Esophagus mucosa (tissue), 1 donor: ENCODE results near the gene EXOSC7. TPM values are rescaled to one million over a fixed set of nuclear protein-coding genes. Genes with fewer than 3 reads are reported as not detected.

Source experiments
- ATAC-seq: fragments of 200-7000 bp; cut with Tn5 transposase; one replicate; pipeline ENCODE4 v1.9.1; 2020
- total RNA-seq: library from RNA; stranded (reverse); gene quantifications from one replicate; pipeline ENCODE4 v1.2.4, GENCODE V29; 2023
- donor health status: DM: yes; HTN: yes; CAD: no.

The EXOSC7 gene
- total RNA-seq, 1 donor from 2014 or later, result 32.5 TPM

DNA sequence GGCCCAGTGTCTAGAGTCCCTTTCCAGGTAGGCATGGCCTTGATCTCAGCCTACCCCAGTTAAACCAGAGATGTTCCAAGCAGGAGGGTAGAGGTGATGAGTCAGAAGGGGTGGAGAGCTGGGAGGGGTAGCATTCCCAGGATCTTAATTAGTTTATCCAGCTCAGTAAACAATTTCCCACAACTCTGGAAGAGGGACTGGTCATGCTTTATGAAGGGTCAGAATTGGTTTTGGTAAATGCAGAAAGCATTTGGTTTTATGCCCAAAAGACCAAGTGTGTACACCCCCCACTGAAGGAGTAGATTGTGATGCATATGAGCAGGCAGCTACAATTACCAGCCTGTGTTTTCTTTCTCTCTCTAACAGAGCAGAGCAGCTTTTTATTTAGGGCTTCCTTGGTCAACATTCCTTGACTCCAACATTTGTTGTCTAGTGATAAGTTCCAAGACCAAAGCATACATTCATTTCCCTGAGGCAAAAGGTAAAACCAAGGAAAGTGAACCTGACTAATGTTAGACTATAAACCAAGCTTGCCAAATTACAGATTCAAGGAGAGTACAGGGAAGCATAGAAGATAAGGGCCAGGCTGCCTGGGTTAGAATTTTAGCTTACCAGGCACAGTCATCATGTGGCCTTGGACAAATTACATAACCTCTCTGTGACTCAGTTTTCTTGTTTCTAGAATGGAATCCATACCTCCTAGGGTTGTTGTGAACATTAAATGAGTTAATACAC lies 17.6 kb downstream of the EXOSC7 start:
- ATAC-seq, result peak; percentile 43

DNA sequence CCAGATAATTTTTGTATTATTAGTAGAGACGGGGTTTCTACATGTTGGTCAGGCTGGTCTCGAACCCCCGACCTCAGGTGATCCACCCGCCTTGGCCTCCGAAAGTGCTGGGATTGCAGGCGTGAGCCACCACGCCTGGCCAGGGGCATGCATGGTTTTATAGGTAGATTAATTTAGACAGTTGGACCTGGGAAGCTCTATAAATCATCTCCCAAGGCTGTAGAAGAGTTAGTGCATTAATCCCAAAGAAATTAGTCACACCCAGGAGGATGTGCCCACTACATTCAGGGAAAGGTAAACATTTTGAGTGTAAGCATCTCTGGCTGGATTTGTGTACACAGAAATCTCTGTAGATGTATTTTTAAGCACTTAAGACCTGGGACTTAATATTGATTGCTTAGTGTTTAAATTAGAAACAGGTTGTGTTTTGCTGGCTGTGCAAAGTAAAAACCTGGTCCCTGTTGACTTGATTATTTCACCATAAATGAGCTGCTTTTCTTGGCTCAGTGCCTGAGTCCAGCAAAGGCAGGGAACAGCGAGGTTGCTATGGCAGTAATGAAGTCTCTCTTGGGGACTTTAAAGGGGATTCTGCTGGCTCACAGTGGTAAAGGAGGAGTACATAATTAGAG lies 19.2 kb downstream of the EXOSC7 start:
- peak; percentile 69 for ATAC-seq

DNA sequence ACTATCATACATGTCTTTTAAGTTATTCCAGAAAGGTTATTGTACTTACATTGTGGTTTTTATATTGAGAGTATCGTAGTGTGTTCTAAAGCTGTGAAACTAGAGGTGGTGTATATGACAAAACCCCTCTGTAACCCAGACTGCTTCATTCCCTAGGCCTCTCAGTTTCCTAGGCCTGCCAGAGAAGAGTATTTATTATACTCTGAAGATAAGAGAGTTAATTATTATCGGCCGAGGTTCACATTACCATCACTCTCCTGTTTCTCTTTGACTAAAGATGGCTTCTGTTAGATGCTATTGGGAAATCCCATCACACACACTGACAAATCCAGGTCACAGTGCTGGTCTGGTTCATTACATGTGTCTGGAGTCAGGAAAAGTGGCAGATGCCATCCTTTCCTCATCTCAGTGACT lies 20.5 kb downstream of the EXOSC7 start:
- ATAC-seq, result no peak

DNA sequence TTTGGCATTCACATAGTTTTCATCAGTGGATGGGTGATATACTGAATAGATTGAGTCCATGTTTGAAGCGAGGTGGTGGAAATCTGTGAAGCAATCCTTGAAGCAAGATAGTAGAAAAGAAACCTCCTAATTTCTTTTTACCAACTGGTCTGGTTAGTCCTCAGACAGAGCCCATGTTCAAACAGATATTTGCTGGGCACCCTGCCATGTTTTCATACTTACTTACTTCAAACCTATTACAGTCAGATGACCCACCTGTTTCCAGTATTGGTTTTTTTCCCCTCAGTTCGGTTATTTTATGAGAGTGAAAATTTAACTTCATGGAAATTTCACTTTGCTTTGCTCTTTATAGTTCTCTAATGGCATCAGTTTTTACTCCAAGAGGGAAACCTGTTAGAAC lies 23.7 kb downstream of the EXOSC7 start:
- ATAC-seq, result no peak

- no peak for ATAC-seq
These were observed 24.8 kb downstream of the EXOSC7 start for GRCh38 chr3:45000823-45001222.

DNA sequence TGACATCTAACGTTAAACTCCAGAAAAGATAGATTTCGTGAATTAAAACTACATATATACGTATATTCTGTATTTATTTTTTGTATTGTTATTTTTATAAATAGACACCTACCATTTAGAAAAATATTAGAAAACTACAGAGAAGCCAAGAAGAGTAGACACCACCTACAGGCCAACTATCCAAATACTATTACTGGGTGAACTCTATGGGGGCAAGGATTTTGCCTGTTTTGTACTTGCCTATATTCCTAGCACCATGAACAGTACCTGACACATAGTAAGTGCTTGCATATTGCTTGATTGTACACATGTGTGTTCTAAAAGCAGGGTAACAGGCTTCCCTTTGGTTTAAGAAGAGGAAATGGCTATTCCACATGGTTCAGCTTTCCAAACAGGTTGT lies 25.7 kb downstream of the EXOSC7 start:
- ATAC-seq, result no peak

- ATAC-seq, result no peak
These were observed 26.2 kb downstream of the EXOSC7 start for GRCh38 chr3:45002139-45002660.

- no peak for ATAC-seq
These were observed 26.7 kb downstream of the EXOSC7 start for GRCh38 chr3:45002720-45003119.

- no peak for ATAC-seq
These were observed 27.4 kb downstream of the EXOSC7 start for GRCh38 chr3:45003406-45003805.

GRCh38 chr3:45003859-45004258 lies 27.8 kb downstream of the EXOSC7 start:
- no peak for ATAC-seq

GRCh38 chr3:45007091-45007490 lies 31.0 kb downstream of the EXOSC7 start:
- no peak for ATAC-seq

DNA sequence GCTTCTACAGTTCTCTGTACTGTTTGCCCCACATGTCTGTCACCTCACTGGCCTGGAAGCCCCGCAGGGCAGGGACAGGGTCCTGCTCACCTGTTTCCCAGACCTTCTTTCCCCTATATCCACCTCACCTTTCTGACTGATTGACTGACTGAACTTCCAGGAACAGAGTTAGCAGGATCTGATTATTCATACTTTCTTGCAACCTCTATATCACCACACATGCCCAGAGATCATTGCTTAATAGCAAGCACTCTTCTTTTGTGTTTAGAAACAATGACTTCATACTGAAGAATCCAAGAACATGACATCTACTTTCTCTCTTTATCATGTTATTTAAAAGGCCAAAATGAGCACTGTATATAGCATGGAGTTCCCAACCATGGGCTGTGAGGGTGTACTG lies 32.1 kb downstream of the EXOSC7 start:
- peak; percentile 72 for ATAC-seq

DNA sequence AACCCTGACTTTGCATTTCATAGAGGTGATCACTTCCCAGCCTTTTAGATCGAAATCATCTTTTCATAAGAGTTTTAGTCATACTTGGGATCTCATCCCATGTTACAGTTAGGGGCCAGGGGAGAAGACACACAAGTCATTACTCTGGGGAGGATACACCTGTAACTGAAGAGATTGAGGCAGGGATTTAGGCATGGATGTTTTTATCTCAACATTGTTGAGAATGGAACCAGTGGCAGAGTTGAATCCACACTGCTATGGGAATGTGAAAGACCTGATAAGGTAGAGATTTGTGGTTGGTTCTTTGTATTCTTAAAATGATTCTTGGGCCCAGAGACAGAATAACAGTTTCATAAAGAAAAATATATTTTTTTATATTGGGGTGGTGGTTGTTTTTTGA lies 33.8 kb downstream of the EXOSC7 start:
- no peak for ATAC-seq

GRCh38 chr3:45010811-45011333 lies 34.8 kb downstream of the EXOSC7 start:
- no peak for ATAC-seq

- no peak for ATAC-seq
These were observed 35.9 kb downstream of the EXOSC7 start for GRCh38 chr3:45011756-45012508.

DNA sequence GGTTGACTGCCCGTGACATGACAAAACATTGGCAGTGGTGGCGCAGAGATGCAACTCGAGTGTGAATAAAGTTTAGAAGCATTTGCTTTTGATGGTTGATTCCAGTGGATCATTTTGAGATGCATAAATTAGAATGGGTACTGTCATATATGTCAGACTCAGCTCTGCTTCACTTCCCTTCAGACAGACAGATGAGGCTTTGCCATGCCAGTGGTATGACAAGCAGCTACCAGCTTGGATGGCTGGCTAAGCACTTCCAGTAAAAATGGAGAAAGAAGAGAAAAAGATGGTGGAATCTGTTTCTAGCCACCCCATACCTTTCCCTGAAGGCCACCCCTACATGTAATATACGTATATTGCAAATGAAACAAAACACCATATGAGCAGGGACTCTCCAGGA lies 36.5 kb downstream of the EXOSC7 start:
- no peak for ATAC-seq

DNA sequence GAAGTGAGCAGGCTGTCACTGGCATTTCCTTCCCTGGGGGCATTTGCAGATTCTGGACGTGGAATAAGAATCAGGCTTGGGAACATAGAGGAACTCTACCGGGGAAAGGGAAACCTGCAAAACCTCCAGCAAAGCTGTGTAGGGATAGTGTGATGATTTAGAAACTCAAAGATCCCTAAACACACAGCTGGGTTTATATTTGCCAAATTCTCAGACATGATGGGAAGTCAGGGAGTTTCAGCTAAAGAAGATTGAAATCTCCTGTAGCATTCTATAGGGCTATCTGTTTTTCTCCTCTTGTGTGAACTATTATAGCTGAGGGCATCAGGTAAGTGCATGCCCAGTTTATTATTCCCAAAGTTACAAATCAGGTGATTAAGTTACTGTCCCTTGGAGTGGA lies 40.9 kb downstream of the EXOSC7 start:
- no peak for ATAC-seq

- ATAC-seq, result no peak
These were observed 41.8 kb downstream of the EXOSC7 start for GRCh38 chr3:45017821-45018220.

DNA sequence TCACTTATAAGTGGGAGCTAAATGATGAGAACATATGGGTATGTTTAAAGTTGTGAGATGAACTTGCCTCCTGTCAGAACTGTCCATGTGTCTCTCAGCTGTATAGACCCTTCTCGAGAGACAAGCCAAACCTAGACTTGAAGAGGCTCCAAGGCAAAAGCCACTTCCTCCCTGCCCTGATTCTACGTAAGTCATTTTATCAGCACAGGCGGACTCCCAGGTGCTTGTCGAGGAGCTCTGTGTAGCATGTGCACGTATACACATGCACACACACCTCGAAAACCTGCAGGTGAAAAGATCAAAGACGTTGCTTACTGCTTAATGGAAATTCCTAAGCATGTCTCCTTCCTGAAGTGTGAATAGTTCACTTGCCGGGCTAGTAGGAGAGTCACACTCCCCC lies 44.5 kb downstream of the EXOSC7 start:
- no peak for ATAC-seq

DNA sequence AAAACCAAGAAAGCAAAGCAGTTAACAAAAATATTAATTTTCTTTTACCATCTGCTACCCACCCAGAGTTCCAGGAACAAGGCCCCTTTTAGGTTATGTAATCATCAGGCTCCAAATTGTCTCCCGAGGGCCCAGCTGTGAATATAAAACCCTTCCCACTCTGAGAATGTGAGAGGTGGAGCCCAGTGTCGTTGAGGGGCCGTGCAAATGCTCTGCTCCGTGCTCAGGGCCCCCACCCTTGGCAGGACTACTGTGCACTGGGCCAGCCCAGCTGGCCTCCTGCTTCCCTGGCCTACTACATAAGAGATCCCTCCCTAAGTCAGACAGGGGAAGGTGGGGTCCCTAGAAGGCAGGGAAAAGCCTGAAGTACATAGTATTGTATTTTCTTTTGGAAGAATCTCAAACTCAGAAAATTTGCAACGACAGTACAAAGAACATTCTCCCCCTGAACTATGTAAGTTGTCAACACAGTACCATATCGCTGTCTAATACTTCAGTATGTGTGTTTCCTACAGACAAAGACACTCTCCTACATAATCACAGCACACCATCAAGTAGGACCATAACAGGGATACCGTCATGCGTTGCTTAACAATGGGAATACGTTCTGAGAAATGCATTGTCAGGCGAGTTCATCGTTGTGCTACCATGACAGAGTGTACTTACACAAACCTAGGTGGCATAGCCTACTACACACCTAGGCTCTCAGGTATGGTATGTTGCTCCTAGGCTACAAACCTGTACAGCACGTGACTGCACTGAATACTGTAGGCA lies 45.7 kb downstream of the EXOSC7 start:
- no peak for ATAC-seq

- ATAC-seq, result no peak
These were observed 47.6 kb downstream of the EXOSC7 start for GRCh38 chr3:45023675-45024074.

DNA sequence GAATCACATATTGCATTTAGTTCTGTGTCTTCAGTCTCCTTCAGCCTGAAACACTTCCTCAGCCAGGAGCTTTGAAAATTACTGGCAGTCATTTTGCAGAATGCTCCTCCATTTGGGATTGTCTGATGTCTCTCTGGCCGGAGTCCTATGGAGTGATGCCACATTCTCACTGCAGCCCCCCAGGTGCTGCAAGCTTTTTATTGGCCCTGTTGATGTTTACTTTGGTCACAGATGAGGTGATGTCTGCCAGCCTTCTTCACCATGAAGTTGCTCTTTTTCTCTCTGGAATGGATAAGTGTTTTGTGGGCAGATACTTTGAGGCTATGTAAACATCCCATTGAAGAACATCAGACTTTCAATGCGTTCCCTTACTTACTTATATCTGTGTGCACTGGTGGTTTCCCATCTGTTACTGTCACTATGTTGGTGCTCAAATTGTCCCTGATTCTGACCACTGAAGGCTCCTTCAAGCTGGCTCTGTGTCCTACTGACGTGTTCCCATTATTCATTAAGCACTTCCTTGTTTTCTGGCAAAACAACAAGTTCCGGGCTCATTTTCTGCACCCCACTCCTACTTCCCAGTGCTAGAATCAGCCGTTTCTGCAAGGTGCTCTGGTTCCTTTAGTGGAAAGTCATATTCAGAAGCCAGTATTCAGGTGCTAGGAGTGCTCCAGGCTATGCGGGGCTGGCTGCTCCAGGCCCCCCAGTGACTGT lies 48.7 kb downstream of the EXOSC7 start:
- ATAC-seq, result no peak
